SK-N-SH (cell line): ENCODE measurements around the gene IPCEF1. TPM values are rescaled to one million over a fixed set of nuclear protein-coding genes. Genes with fewer than 3 reads are reported as not detected.

Experiments used
- CTCF ChIA-PET: fragments of 300-600, 350-600 bp; formaldehyde crosslinking; extraction: SDS; loops from one replicate; lab custom pipeline; 2021; lab: Yijun Ruan, JAX
- POLR2A ChIA-PET: fragments of 350-600 bp; sonication (Branson Sonifier 250); formaldehyde crosslinking; extraction: SDS; loops from one replicate; lab custom pipeline; 2020; ENCODE audit warnings: antibody characterized with exemption, inconsistent platforms; lab: Yijun Ruan, JAX
- DNase-seq: peaks from one replicate; pipeline ENCODE4 v3.0.0; 2012
- H2AFZ ChIP-seq: fragments of 200-600 bp; sonication (generic); 2 replicates; pipeline ENCODE4 v1.8.1; 2016; ENCODE audit warnings: antibody characterized with exemption, mild to moderate bottlenecking, low read depth
- H3F3A ChIP-seq: fragments of 200-600 bp; sonication (generic); replicated peaks from 2 replicates; pipeline ENCODE3; 2016; ENCODE audit warnings: antibody characterized with exemption, mild to moderate bottlenecking; ENCODE audit not compliant: insufficient read depth
- H3K27ac ChIP-seq, 2 experiments: fragments of 200-500 bp in 1 of 2; fragments of 200-600 bp in 1 of 2; sonication (Bioruptor generic) in 1 of 2; sonication (generic), shearing (Covaris generic) in 1 of 2; 2 replicates each; pipeline versions ENCODE4 v1.5.1 to v1.6.1; 2014 to 2016; ENCODE audit warnings: low read depth in 2 of 2, inconsistent platforms in 1 of 2, low read length in 1 of 2, mild to moderate bottlenecking in 1 of 2, mixed read lengths in 1 of 2
- H3K27me3 ChIP-seq: fragments of 200-600 bp; sonication (generic), shearing (Covaris generic); 2 replicates; pipeline ENCODE4 v1.6.1; 2016; ENCODE audit warnings: mixed run types; ENCODE audit not compliant: insufficient read depth
- H3K36me3 ChIP-seq, 2 experiments: fragments of 200-500 bp in 1 of 2; fragments of 200-600 bp in 1 of 2; sonication (Bioruptor generic) in 1 of 2; sonication (generic) in 1 of 2; replicated peaks in 1 of 2; 2 replicates each; pipeline versions ENCODE3 to v1.5.1; 2014 to 2016; ENCODE audit warnings: low read length in 1 of 2, mild to moderate bottlenecking in 1 of 2; ENCODE audit not compliant: insufficient read depth in 2 of 2, control insufficient read depth in 1 of 2
- H3K4me1 ChIP-seq, 2 experiments: fragments of 200-500 bp in 1 of 2; fragments of 200-600 bp in 1 of 2; sonication (Bioruptor generic) in 1 of 2; sonication (generic), shearing (Covaris generic) in 1 of 2; 2 replicates each; pipeline versions ENCODE4 v1.5.1 to v1.6.1; 2014 to 2016; ENCODE audit warnings: low read depth in 1 of 2, low read length in 1 of 2, mixed run types in 1 of 2; ENCODE audit not compliant: insufficient read depth in 2 of 2, control insufficient read depth in 1 of 2
- H3K4me2 ChIP-seq: fragments of 200-600 bp; sonication (generic), shearing (Covaris generic); 2 replicates; pipeline ENCODE4 v1.6.1; 2017; ENCODE audit warnings: mixed run types
- H3K4me3 ChIP-seq, 2 experiments: fragments of 200-500 bp in 1 of 2; fragments of 200-600 bp in 1 of 2; sonication (Bioruptor generic) in 1 of 2; sonication (generic), shearing (Covaris generic) in 1 of 2; 2 replicates each; pipeline versions ENCODE4 v1.5.1 to v1.8.1; 2014 to 2016; ENCODE audit warnings: low read depth in 2 of 2, inconsistent platforms in 1 of 2, low read length in 1 of 2, mild to moderate bottlenecking in 1 of 2, mixed read lengths in 1 of 2, moderate library complexity in 1 of 2
- H3K79me2 ChIP-seq: fragments of 200-600 bp; sonication (generic); 2 replicates; pipeline ENCODE4 v1.8.1; 2017; ENCODE audit warnings: mild to moderate bottlenecking; ENCODE audit not compliant: insufficient read depth
- H3K9ac ChIP-seq: fragments of 200-600 bp; sonication (generic); 2 replicates; pipeline ENCODE4 v1.6.1; 2017; ENCODE audit warnings: mixed run types
- H3K9me2 ChIP-seq: fragments of 200-600 bp; sonication (generic); 2 replicates; pipeline ENCODE4 v1.6.1; 2017; ENCODE audit warnings: mixed run types
- H3K9me3 ChIP-seq: fragments of 200-600 bp; sonication (generic); 2 replicates; pipeline ENCODE4 v1.6.1; 2017; ENCODE audit warnings: mixed run types, mild to moderate bottlenecking, moderate library complexity
- H4K20me1 ChIP-seq: fragments of 200-600 bp; sonication (generic); 2 replicates; pipeline ENCODE4 v1.6.1; 2017; ENCODE audit warnings: mild to moderate bottlenecking, mixed run types; ENCODE audit not compliant: insufficient read depth
- CHD2 ChIP-seq: fragments of 150-350 bp; IDR thresholded peaks from 2 replicates; pipeline ENCODE4 v1.6.1; 2018; ENCODE audit warnings: low read length; ENCODE audit not compliant: partially characterized antibody
- EP300 ChIP-seq, 2 experiments: IDR thresholded peaks; 2 replicates each; pipeline versions ENCODE4 v1.4.0 to v1.6.1; 2012; ENCODE audit warnings: borderline replicate concordance in 1 of 2, low read depth in 1 of 2, low read length in 1 of 2
- GABPA ChIP-seq: IDR thresholded peaks from 2 replicates; pipeline ENCODE4 v1.4.0; 2012; ENCODE audit warnings: low read depth, mild to moderate bottlenecking
- GATA2 ChIP-seq: sonication (generic); formaldehyde crosslinking; IDR thresholded peaks from 2 replicates; pipeline ENCODE4 v1.5.0; 2020; ENCODE audit warnings: mild to moderate bottlenecking, missing genetic modification reagents
- IRF3 ChIP-seq: fragments of 150-350 bp; IDR thresholded peaks from 2 replicates; pipeline ENCODE4 v1.6.1; 2016; ENCODE audit warnings: mild to moderate bottlenecking, low read depth, low read length
- JUND ChIP-seq: IDR thresholded peaks from 2 replicates; pipeline ENCODE4 v1.4.0; 2012
- RCOR1 ChIP-seq: fragments of 150-350 bp; IDR thresholded peaks from 2 replicates; pipeline ENCODE4 v1.6.1; 2017; ENCODE audit warnings: antibody characterized with exemption, low read length
- SMC3 ChIP-seq: IDR thresholded peaks from 2 replicates; pipeline ENCODE4 v1.6.1; 2012; ENCODE audit warnings: low read depth, low read length, improper control_type of control experiment
- TAF1 ChIP-seq: IDR thresholded peaks from 2 replicates; pipeline ENCODE4 v1.6.1; 2012; ENCODE audit warnings: low read depth, mild to moderate bottlenecking, low read length, moderate library complexity, borderline replicate concordance
- TCF12 ChIP-seq: IDR thresholded peaks from 2 replicates; pipeline ENCODE4 v1.4.0; 2012
- USF1 ChIP-seq: IDR thresholded peaks from 2 replicates; pipeline ENCODE4 v1.4.0; 2012; ENCODE audit warnings: low read depth, borderline replicate concordance
- USF2 ChIP-seq: fragments of 150-350 bp; IDR thresholded peaks from 2 replicates; pipeline ENCODE4 v1.6.1; 2017; ENCODE audit warnings: antibody characterized with exemption, low read length, low read depth, borderline replicate concordance
- YY1 ChIP-seq: IDR thresholded peaks from 2 replicates; pipeline ENCODE4 v1.4.0; 2012; ENCODE audit warnings: low read depth, mild to moderate bottlenecking
- WGBS: methylation state at CpG from one replicate; pipeline ENCODE4 v1.1.6; 2017; ENCODE audit warnings: low lambda C conversion rate; 5-methylcytosine and 5-hydroxymethylcytosine counted together
- polyA plus RNA-seq, 3 experiments: library from polyadenylated mRNA; depleted of rRNA; stranded (reverse); fragments of >200 nt; gene quantifications; 2 replicates each; pipeline ENCODE4 v1.2.3, GENCODE V29; 2012

IPCEF1 gene
- polyA plus RNA-seq, 1 of the 3 experiments (the other 2 are of a cell fraction): not detected

GRCh38 chr6:154320181-154320580, 36.4 kb downstream of the IPCEF1 start:
- no peak overlapping the region for H2AFZ ChIP-seq
- TF ChIP-seq USF2 (no peak), USF1 (no peak), RCOR1 (no peak), GATA2 (CRISPR knock-in tag) (no peak), CHD2 (no peak), TAF1 (no peak), JUND (no peak), SMC3 (no peak)
- TF ChIP-seq, all 33 proteins: peak for 0
- DNase-seq: no peak
- Histone ChIP-seq H3K9me3 (no peaks in the 10 kb centered on the region), H3K9me2 (no peaks in the 10 kb centered on the region), H3K4me2 (no peak overlapping the region), H3K9ac (no peak overlapping the region), H3K79me2 (no peaks in the 10 kb centered on the region), H4K20me1 (no peaks in the 10 kb centered on the region), H3K36me3 (no peaks in the 10 kb centered on the region), H3K4me3 (no peak overlapping the region), H3F3A (peaks cover 13% of the 10 kb centered on the region), H3K27me3 (no peaks in the 10 kb centered on the region), H3K4me1 (peaks cover 8% of the 10 kb centered on the region in 2 experiments; a peak in 3 of 4 replicates), H3K27ac (peak overlapping the region in 1 of 2 experiments; percentile 72; a peak in 1 of 4 replicates)
- CTCF ChIA-PET: no interaction called here
- POLR2A ChIA-PET: no interaction called here
- 94% methylated on average over 3 of the region's 3 CpGs for WGBS

DNA sequence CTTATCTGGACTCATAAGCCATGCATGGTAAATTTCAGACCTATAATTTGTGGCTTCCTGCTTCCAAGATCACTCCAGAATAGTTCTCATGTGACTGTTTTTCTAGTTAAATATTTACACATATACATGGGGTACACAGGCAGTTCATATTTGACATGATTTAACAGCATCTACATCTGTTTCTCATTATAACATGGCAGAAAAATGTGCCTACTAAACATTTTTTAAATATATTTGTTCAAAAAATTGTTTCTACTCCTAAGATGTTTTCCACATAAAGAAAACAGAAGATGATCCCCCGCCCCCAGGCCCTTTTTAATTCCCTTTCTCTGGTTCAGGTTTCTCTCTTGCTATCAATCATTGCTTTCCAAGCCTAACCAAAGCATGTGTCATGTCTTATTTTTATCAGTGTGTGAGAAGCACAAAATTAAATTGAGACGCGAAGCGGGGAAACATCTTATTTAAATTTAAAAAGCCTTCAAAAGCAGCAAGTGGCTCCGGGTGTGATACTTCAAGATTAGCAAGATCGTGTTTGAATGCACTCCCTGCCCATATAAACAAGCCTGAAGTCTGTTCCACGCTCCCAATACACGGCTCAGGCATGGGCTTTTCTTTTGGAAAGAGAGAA, 37.3 kb downstream of the IPCEF1 start:
- Histone ChIP-seq H3K4me3 (no peak overlapping the region), H3K79me2 (no peaks in the 10 kb centered on the region), H3K27me3 (no peaks in the 10 kb centered on the region), H3K36me3 (no peaks in the 10 kb centered on the region), H3K27ac (peak overlapping the region; percentile 72 to 89), H3K4me2 (peak overlapping the region; percentile 34; the same call in 1 of the 2 replicates), H3K9ac (no peak overlapping the region), H3K9me3 (no peaks in the 10 kb centered on the region), H3K9me2 (no peaks in the 10 kb centered on the region), H3K4me1 (peaks cover 8% of the 10 kb centered on the region in 2 experiments; a peak in 3 of 4 replicates), H4K20me1 (no peaks in the 10 kb centered on the region), H3F3A (peaks cover 13% of the 10 kb centered on the region), H2AFZ (no peak overlapping the region)
- CTCF ChIA-PET: no interaction called here
- TF ChIP-seq GABPA: no peak
- peak; percentile 6; the same call in 1 of the 2 replicates for TF ChIP-seq JUND
- peak; percentile 86 for TF ChIP-seq TCF12
- peak; percentile 30 for DNase-seq
- 31% methylated on average over 8 of the region's 8 CpGs for WGBS
- POLR2A ChIA-PET: no interaction called here

DNA sequence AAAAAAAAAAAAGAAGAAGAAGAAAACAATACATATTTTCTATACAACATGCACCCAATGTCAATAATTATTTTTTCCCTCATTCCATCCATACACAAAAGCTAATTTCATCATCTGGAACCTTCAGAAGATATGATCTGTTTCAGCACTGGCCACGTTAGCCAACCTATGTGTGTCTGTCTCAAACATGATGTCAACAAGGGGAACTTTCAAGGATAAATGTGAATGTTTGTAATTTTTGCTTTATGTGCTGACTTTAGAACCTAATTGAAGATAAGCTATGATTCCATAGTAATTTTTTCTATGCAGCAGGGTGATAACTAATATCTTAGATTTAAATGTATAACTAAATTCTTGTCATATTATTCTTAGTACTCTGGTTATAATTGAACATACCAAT, 37.9 kb downstream of the IPCEF1 start:
- Histone ChIP-seq H3K4me3 (no peak overlapping the region), H3K27me3 (no peaks in the 10 kb centered on the region), H4K20me1 (no peaks in the 10 kb centered on the region), H3K9ac (no peak overlapping the region), H3K4me2 (no peak overlapping the region), H3K79me2 (no peaks in the 10 kb centered on the region), H3F3A (peaks cover 13% of the 10 kb centered on the region), H3K9me2 (no peaks in the 10 kb centered on the region), H3K27ac (peak overlapping the region; percentile 72 to 89), H3K4me1 (peaks cover 8% of the 10 kb centered on the region in 2 experiments; a peak in 3 of 4 replicates), H2AFZ (no peak overlapping the region), H3K9me3 (no peaks in the 10 kb centered on the region), H3K36me3 (no peaks in the 10 kb centered on the region)
- ChIA-PET POLR2A (no interaction called here), CTCF (interaction anchor here (1.5 kb wide), 1 partner anchor 53 kb away, joined by 4 read pairs; no protein-coding TSS in a partner anchor)
- 65% methylated on average over 1 of the region's 1 CpG for WGBS
- peak; percentile 19 for DNase-seq
- TF ChIP-seq EP300 (IDR thresholded peaks at IDR 0.05; ENCODE audit: borderline replicate concordance in 1 of 2, low read depth in 1 of 2, low read length in 1 of 2) (no peak), IRF3 (no peak), YY1 (no peak), RCOR1 (no peak)
